HEK293 (cell line): ENCODE data around the gene NID1.

Experiments used
- CTCF ChIA-PET: fragments of 350-600 bp; formaldehyde crosslinking; extraction: SDS; loops from one replicate; lab custom pipeline; 2021; ENCODE audit warnings: antibody characterized with exemption; lab: Yijun Ruan, JAX
- POLR2A ChIA-PET: fragments of 300-600 bp; formaldehyde crosslinking; extraction: SDS; loops from one replicate; lab custom pipeline; 2020; ENCODE audit warnings: antibody characterized with exemption, inconsistent platforms; lab: Yijun Ruan, JAX
- H3K27ac ChIP-seq: fragments of 200-500 bp; sonication (Bioruptor generic); 2 replicates; pipeline ENCODE4 v1.5.1; 2014; ENCODE audit warnings: low read depth, low read length, control low read depth, inconsistent platforms; ENCODE audit errors: extremely low read depth
- H3K36me3 ChIP-seq, 2 experiments: fragments of 200-500 bp in 1 of 2; sonication (Bioruptor generic) in 1 of 2; 1 replicate in 1 of 2; 2 replicates in 1 of 2; pipeline ENCODE4 v1.5.1; 2014 to 2017; ENCODE audit warnings: inconsistent platforms in 2 of 2, low read length in 2 of 2; ENCODE audit not compliant: control insufficient read depth in 2 of 2, insufficient read depth in 1 of 2
- H3K4me1 ChIP-seq: fragments of 200-500 bp; sonication (Bioruptor generic); 2 replicates; pipeline ENCODE4 v1.5.1; 2014; ENCODE audit warnings: mild to moderate bottlenecking, low read length, inconsistent platforms; ENCODE audit not compliant: control insufficient read depth, insufficient read depth
- H3K4me3 ChIP-seq: 2 replicates; pipeline ENCODE4 v1.5.1; 2011; ENCODE audit warnings: low read depth, mild to moderate bottlenecking, control low read depth, low read length, moderate library complexity
- H3K9me3 ChIP-seq: fragments of 200-500 bp; sonication (Bioruptor generic); 2 replicates; pipeline ENCODE4 v1.5.1; 2014; ENCODE audit warnings: low read depth, low read length, inconsistent platforms; ENCODE audit not compliant: control insufficient read depth, insufficient read depth
- OVOL3 ChIP-seq: fragments of 450-650 bp; formaldehyde crosslinking; IDR thresholded peaks from 2 replicates; pipeline ENCODE4 v1.5.1; 2016; ENCODE audit warnings: missing biosample characterization, missing genetic modification characterization
- YY2 ChIP-seq: fragments of 450-650 bp; formaldehyde crosslinking; IDR thresholded peaks from 2 replicates; pipeline ENCODE4 v1.5.1; 2016; ENCODE audit warnings: missing biosample characterization, missing genetic modification characterization
- ZBTB1 ChIP-seq: fragments of 450-650 bp; formaldehyde crosslinking; IDR thresholded peaks from 2 replicates; pipeline ENCODE4 v1.5.1; 2016; ENCODE audit warnings: missing biosample characterization, missing genetic modification characterization
- ZBTB21 ChIP-seq: fragments of 450-650 bp; formaldehyde crosslinking; IDR thresholded peaks from 2 replicates; pipeline ENCODE4 v1.5.1; 2017; ENCODE audit warnings: missing biosample characterization, missing genetic modification characterization
- ZFP37 ChIP-seq: fragments of 450-650 bp; formaldehyde crosslinking; IDR thresholded peaks from 2 replicates; pipeline ENCODE4 v1.5.1; 2016; ENCODE audit warnings: missing biosample characterization, missing genetic modification characterization
- ZNF133 ChIP-seq: fragments of 450-650 bp; formaldehyde crosslinking; IDR thresholded peaks from 2 replicates; pipeline ENCODE4 v1.5.1; 2016; ENCODE audit warnings: missing biosample characterization, missing genetic modification characterization
- ZNF169 ChIP-seq: fragments of 450-650 bp; formaldehyde crosslinking; IDR thresholded peaks from 2 replicates; pipeline ENCODE4 v1.5.1; 2016; ENCODE audit warnings: missing biosample characterization, missing genetic modification characterization
- ZNF19 ChIP-seq: fragments of 450-650 bp; formaldehyde crosslinking; IDR thresholded peaks from 2 replicates; pipeline ENCODE4; 2016; ENCODE audit warnings: missing biosample characterization, missing genetic modification characterization, low read depth
- ZNF214 ChIP-seq: fragments of 450-650 bp; formaldehyde crosslinking; IDR thresholded peaks from 2 replicates; pipeline ENCODE4 v1.5.1; 2017; ENCODE audit warnings: missing biosample characterization, mild to moderate bottlenecking, missing genetic modification characterization, borderline replicate concordance
- ZNF221 ChIP-seq: fragments of 450-650 bp; formaldehyde crosslinking; IDR thresholded peaks from 2 replicates; pipeline ENCODE4 v1.5.1; 2017; ENCODE audit warnings: missing biosample characterization, missing genetic modification characterization, borderline replicate concordance
- ZNF223 ChIP-seq: fragments of 450-650 bp; formaldehyde crosslinking; IDR thresholded peaks from 2 replicates; pipeline ENCODE4 v1.5.1; 2016; ENCODE audit warnings: missing biosample characterization, missing genetic modification characterization
- ZNF266 ChIP-seq: fragments of 450-650 bp; formaldehyde crosslinking; IDR thresholded peaks from 2 replicates; pipeline ENCODE4 v1.5.1; 2016; ENCODE audit warnings: missing biosample characterization, missing genetic modification characterization, low read depth
- ZNF274 ChIP-seq, 2 experiments: fragments of 200-500 bp in 1 of 2; fragments of 450-650 bp in 1 of 2; sonication (Bioruptor generic) in 1 of 2; formaldehyde crosslinking in 1 of 2; IDR thresholded peaks; 2 replicates each; pipeline versions ENCODE4 v1.5.1 to v1.6.1; 2014 to 2016; ENCODE audit warnings: borderline replicate concordance in 1 of 2, inconsistent platforms in 1 of 2, low read length in 1 of 2, missing biosample characterization in 1 of 2, missing genetic modification characterization in 1 of 2
- ZNF311 ChIP-seq: fragments of 450-650 bp; formaldehyde crosslinking; IDR thresholded peaks from 2 replicates; pipeline ENCODE4 v1.5.1; 2017; ENCODE audit warnings: missing biosample characterization, missing genetic modification characterization, borderline replicate concordance
- ZNF324 ChIP-seq: fragments of 450-650 bp; formaldehyde crosslinking; IDR thresholded peaks from 2 replicates; pipeline ENCODE4 v1.5.1; 2016; ENCODE audit warnings: missing biosample characterization, missing genetic modification characterization
- ZNF341 ChIP-seq: fragments of 450-650 bp; formaldehyde crosslinking; IDR thresholded peaks from 2 replicates; pipeline ENCODE4; 2016; ENCODE audit warnings: low read depth, missing biosample characterization, missing genetic modification characterization
- ZNF433 ChIP-seq: fragments of 450-650 bp; formaldehyde crosslinking; IDR thresholded peaks from 2 replicates; pipeline ENCODE4 v1.5.1; 2016; ENCODE audit warnings: missing biosample characterization, missing genetic modification characterization, low read depth
- ZNF473 ChIP-seq: fragments of 450-650 bp; formaldehyde crosslinking; IDR thresholded peaks from 2 replicates; pipeline ENCODE4 v1.5.1; 2017; ENCODE audit warnings: missing biosample characterization, missing genetic modification characterization
- ZNF600 ChIP-seq: fragments of 450-650 bp; formaldehyde crosslinking; IDR thresholded peaks from 2 replicates; pipeline ENCODE4 v1.5.1; 2016; ENCODE audit warnings: missing biosample characterization, missing genetic modification characterization
- ZNF76 ChIP-seq: fragments of 450-650 bp; formaldehyde crosslinking; IDR thresholded peaks from 2 replicates; pipeline ENCODE4; 2016; ENCODE audit warnings: low read depth, missing biosample characterization, missing genetic modification characterization, borderline replicate concordance
- ZNF785 ChIP-seq: fragments of 450-650 bp; formaldehyde crosslinking; IDR thresholded peaks from 2 replicates; pipeline ENCODE4 v1.5.1; 2016; ENCODE audit warnings: missing biosample characterization, missing genetic modification characterization
- ZNF843 ChIP-seq: fragments of 450-650 bp; formaldehyde crosslinking; IDR thresholded peaks from 2 replicates; pipeline ENCODE4 v1.5.1; 2016; ENCODE audit warnings: missing biosample characterization, missing genetic modification characterization
- ZSCAN16 ChIP-seq: fragments of 450-650 bp; formaldehyde crosslinking; IDR thresholded peaks from 2 replicates; pipeline ENCODE4 v1.5.1; 2016; ENCODE audit warnings: missing biosample characterization, missing genetic modification characterization
- TF ChIP-seq, protein P1 (sequence below): fragments of 450-650 bp; formaldehyde crosslinking; IDR thresholded peaks from 2 replicates; pipeline ENCODE4 v1.5.1; 2016; ENCODE audit warnings: missing biosample characterization, missing genetic modification characterization
- TF ChIP-seq, protein P2 (sequence below): fragments of 450-650 bp; IDR thresholded peaks from 2 replicates; pipeline ENCODE4 v1.5.1; 2018; ENCODE audit warnings: missing biosample characterization, missing genetic modification characterization

Gene NID1

GRCh38 chr1:235989105-235989504 is 75.8 kb downstream of the NID1 start (continued):
- TF ChIP-seq ZNF433 (tag by site-specific recombination) = no peak
- TF ChIP-seq ZNF133 (tag by site-specific recombination) = no peak
- TF ChIP-seq ZNF600 (tag by site-specific recombination) = no peak
- TF ChIP-seq ZNF19 = no peak
- TF ChIP-seq YY2 = no peak

DNA sequence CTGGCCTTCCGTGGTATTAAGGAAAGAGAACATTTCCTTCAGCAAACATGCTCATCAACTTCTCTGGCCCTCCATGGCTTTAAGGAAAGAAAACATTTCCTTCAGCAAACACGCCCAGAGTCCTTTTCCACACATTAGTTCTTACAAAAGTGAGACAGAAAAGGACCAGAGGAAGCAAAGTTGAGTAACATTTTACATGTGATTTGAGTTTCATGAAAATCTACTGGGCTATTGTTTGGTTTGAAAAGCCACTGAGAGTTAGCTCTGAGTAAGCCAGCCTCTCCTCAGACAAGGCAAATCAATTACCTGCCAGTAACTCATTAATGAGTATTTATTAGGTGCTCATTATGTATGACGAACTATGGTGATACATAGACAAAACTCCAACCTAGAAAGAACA is 78.0 kb downstream of the NID1 start:
- TF ChIP-seq ZNF76 (tag by site-specific recombination) (no peak), ZNF169 (no peak), ZSCAN16 (tag by site-specific recombination) (no peak), ZNF785 (tag by site-specific recombination) (no peak), ZNF221 (no peak), ZNF214 (tag by site-specific recombination) (no peak), ZNF266 (tag by site-specific recombination) (no peak), ZBTB1 (tag by site-specific recombination) (no peak), ZNF274 (IDR thresholded peaks at IDR 0.05; ENCODE audit: low read length) (no peak), ZNF274 (tag by site-specific recombination; IDR thresholded peaks at IDR 0.05; ENCODE audit: borderline replicate concordance) (no peak), ZNF341 (tag by site-specific recombination) (no peak), ZNF843 (tag by site-specific recombination) (no peak), OVOL3 (no peak), ZNF223 (tag by site-specific recombination) (no peak), ZNF324 (tag by site-specific recombination) (no peak), ZNF473 (no peak), ZBTB21 (tag by site-specific recombination) (no peak)
- TF ChIP-seq, protein P1, sequence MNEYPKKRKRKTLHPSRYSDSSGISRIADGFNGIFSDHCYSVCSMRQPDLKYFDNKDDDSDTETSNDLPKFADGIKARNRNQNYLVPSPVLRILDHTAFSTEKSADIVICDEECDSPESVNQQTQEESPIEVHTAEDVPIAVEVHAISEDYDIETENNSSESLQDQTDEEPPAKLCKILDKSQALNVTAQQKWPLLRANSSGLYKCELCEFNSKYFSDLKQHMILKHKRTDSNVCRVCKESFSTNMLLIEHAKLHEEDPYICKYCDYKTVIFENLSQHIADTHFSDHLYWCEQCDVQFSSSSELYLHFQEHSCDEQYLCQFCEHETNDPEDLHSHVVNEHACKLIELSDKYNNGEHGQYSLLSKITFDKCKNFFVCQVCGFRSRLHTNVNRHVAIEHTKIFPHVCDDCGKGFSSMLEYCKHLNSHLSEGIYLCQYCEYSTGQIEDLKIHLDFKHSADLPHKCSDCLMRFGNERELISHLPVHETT (tag by site-specific recombination) = no peak
- POLR2A ChIA-PET = no interaction called here
- no peaks in the 10 kb centered on the region; the same call in 1 of the 2 replicates for H3K9me3 ChIP-seq
- no peak overlapping the region for H3K27ac ChIP-seq
- CTCF ChIA-PET = no interaction called here
- no peaks in the 10 kb centered on the region for H3K4me1 ChIP-seq
- H3K4me3 ChIP-seq = no peak overlapping the region
- peaks cover 16 to 59% of the 10 kb centered on the region in 2 experiments for H3K36me3 ChIP-seq

- Histone ChIP-seq H3K4me3 (no peak overlapping the region), H3K36me3 (peaks cover 15 to 66% of the 10 kb centered on the region in 2 experiments; a peak in 2 of 3 replicates), H3K9me3 (no peaks in the 10 kb centered on the region), H3K27ac (no peak overlapping the region), H3K4me1 (no peaks in the 10 kb centered on the region)
- TF ChIP-seq ZNF311 (tag by site-specific recombination) = no peak
- TF ChIP-seq, protein P2, sequence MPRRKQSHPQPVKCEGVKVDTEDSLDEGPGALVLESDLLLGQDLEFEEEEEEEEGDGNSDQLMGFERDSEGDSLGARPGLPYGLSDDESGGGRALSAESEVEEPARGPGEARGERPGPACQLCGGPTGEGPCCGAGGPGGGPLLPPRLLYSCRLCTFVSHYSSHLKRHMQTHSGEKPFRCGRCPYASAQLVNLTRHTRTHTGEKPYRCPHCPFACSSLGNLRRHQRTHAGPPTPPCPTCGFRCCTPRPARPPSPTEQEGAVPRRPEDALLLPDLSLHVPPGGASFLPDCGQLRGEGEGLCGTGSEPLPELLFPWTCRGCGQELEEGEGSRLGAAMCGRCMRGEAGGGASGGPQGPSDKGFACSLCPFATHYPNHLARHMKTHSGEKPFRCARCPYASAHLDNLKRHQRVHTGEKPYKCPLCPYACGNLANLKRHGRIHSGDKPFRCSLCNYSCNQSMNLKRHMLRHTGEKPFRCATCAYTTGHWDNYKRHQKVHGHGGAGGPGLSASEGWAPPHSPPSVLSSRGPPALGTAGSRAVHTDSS (tag by site-specific recombination) = no peak
- TF ChIP-seq ZFP37 (tag by site-specific recombination) = no peak
- ChIA-PET CTCF (interaction anchor here (0.6 to 1.1 kb wide), 4 partner anchors 12 to 1870 kb away, joined by 3 to 7 read pairs (median 3); no protein-coding TSS in a partner anchor), POLR2A (no interaction called here)
These were observed 80.7 kb downstream of the NID1 start for GRCh38 chr1:235984041-235984825.
